Melanocyte of skin (primary cell): Measurements from ENCODE around the gene CBX8. TPM values are rescaled to one million over a fixed set of nuclear protein-coding genes. Genes with fewer than 3 reads are reported as not detected.

Experiments
- total RNA-seq, 2 donors: library from RNA; depleted of rRNA; stranded (reverse); fragments of >200 nt; gene quantifications; 2 replicates each; pipeline ENCODE4 v1.2.3, GENCODE V29; 2012

The CBX8 gene
- total RNA-seq = 1 to 10 TPM; 3.3 to 4.5 TPM

GRCh38 chr17:79796763-79797491 is at the start of gene CBX8:
Gene CBX8, minus strand, starts transcription at chr17:79797077. Its CDS starts 79 bp downstream, at chr17:79796998.

GRCh38 chr17:79839356-79840268 is 42.7 kb upstream of the CBX8 start, which contains the start of gene CBX4:
Gene CBX4, minus strand, starts transcription at chr17:79839440. Its CDS starts 189 bp downstream, at chr17:79839251.

GRCh38 chr17:79777894-79778503 is 18.9 kb downstream of the CBX8 start, which contains the start of gene CBX2:
Gene CBX2, plus strand, starts transcription at chr17:79778148. Its CDS starts 88 bp downstream, at chr17:79778236.

Other genes with a start within 250 kb of the CBX8 start
- gene RBFOX3, start 186.0 kb downstream of the CBX8 start, total RNA-seq = not detected
- gene ENPP7, start 66.1 kb downstream of the CBX8 start, total RNA-seq = not detected
- 1 to 10 TPM; 5.5 to 8.3 TPM for gene CBX2, start 18.9 kb downstream of the CBX8 start, total RNA-seq
- 10 to 100 TPM; 25.5 to 31.0 TPM for gene CBX4, start 42.4 kb upstream of the CBX8 start, total RNA-seq
- 100 to 1,000 TPM; 470 to 488 TPM for gene TBC1D16, start 238.8 kb upstream of the CBX8 start, total RNA-seq
- gene CCDC40, start 239.6 kb upstream of the CBX8 start, total RNA-seq = 1 to 10 TPM; 3.0 to 3.1 TPM